WERI-Rb-1 (cell line): ENCODE measurements around the gene SIRT4.

ENCODE experiments used
- DNase-seq: peaks from one replicate; pipeline ENCODE4 v3.0.0-alpha.2; 2020
- H3K27ac ChIP-seq: fragments of 250-450 bp; sonication (Bioruptor Pico); 2 replicates; pipeline ENCODE4 v1.5.1; 2020; ENCODE audit warnings: mild to moderate bottlenecking, moderate library complexity
- H3K27me3 ChIP-seq: fragments of 250-450 bp; sonication (Bioruptor Pico); 2 replicates; pipeline ENCODE4 v1.5.1; 2021; ENCODE audit warnings: mild to moderate bottlenecking, low read depth, moderate library complexity; ENCODE audit not compliant: insufficient read depth, severe bottlenecking
- H3K36me3 ChIP-seq: fragments of 250-450 bp; sonication (Bioruptor Pico); 2 replicates; pipeline ENCODE4 v1.5.1; 2020; ENCODE audit warnings: mild to moderate bottlenecking, moderate library complexity
- H3K4me3 ChIP-seq: 2 replicates; pipeline ENCODE4 v1.5.1; 2011; ENCODE audit warnings: low read depth, mild to moderate bottlenecking, control low read depth, low read length
- H3K9me3 ChIP-seq: fragments of 250-450 bp; sonication (Bioruptor Pico); 2 replicates; pipeline ENCODE4 v1.5.1; 2021; ENCODE audit warnings: mild to moderate bottlenecking, moderate library complexity; ENCODE audit not compliant: severe bottlenecking
- TF ChIP-seq, protein P1 (sequence below): IDR thresholded peaks from 2 replicates; pipeline ENCODE4 v1.5.1; 2011; ENCODE audit warnings: low read depth, mild to moderate bottlenecking, control low read depth, inconsistent platforms, low read length

SIRT4 gene

DNA sequence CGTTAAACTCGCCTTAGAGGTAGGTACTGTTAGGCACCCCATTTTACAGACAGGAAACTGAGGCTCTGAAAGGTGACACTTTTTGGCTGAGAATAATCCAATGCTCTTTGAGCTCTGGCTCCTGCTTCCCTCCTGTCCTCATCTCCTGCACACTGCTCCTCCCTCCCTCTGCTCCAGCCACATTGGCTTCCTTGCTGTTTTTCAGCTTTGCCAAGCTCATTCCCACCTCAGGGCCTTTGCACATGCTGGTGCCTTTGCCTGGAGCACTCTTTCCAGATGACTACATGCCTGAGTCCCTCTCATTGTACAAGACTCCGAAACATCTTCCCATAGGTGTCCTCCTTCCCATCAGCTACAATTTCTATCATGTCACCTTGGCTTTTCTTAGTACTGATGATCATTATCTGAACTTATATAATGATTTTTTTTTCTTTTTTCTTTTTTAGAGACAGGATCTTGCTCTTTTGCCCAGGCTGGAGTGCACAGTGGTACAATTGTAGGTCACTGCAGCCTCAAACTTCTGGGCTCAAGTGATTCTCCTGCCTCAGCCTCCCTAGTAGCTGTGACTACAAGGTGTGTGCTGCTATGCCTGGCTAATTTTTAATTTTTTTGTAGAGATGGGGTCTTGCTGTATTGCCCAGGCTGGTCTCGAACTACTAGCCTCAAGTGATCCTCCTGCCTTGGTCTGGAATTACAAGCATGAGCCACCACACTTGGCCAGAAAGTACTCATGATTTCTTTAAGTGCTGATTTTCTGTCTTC, 51.6 kb downstream of the SIRT4 start:
- Histone ChIP-seq H3K9me3 (no peaks in the 10 kb centered on the region), H3K4me3 (no peak overlapping the region), H3K36me3 (peaks cover 90% of the 10 kb centered on the region), H3K27me3 (no peaks in the 10 kb centered on the region), H3K27ac (no peak overlapping the region)
- TF ChIP-seq, protein P1, sequence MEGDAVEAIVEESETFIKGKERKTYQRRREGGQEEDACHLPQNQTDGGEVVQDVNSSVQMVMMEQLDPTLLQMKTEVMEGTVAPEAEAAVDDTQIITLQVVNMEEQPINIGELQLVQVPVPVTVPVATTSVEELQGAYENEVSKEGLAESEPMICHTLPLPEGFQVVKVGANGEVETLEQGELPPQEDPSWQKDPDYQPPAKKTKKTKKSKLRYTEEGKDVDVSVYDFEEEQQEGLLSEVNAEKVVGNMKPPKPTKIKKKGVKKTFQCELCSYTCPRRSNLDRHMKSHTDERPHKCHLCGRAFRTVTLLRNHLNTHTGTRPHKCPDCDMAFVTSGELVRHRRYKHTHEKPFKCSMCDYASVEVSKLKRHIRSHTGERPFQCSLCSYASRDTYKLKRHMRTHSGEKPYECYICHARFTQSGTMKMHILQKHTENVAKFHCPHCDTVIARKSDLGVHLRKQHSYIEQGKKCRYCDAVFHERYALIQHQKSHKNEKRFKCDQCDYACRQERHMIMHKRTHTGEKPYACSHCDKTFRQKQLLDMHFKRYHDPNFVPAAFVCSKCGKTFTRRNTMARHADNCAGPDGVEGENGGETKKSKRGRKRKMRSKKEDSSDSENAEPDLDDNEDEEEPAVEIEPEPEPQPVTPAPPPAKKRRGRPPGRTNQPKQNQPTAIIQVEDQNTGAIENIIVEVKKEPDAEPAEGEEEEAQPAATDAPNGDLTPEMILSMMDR, result no peak
- no peak for DNase-seq

DNA sequence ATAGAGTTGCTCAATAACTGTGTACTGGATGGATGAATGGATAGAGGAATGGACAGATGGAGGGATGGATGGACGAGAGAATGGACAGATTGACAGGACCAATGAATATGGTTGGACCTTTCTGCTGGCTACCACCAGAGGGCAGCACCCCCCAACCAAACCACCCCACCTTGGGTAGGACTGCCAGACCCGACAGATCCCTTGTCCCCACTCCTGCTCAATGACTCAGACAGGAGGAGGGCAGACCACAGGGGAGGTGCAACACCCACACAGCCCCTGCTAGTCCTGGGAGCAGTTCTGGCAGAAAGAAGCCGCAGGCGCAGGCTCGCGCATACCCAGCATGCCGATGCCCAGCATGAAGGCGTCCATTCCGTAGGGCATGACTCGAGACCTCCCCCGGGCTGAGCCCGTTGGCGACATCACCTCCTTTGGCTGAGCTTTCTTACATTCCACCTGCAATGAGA, 54.5 kb downstream of the SIRT4 start:
- DNase-seq, result peak; percentile 89
- TF ChIP-seq, protein P1, result peak; percentile 90
- H3K9me3 ChIP-seq, result no peaks in the 10 kb centered on the region
- peak overlapping the region; percentile 5; the same call in 1 of the 2 replicates for H3K27ac ChIP-seq
- H3K4me3 ChIP-seq, result no peak overlapping the region
- H3K36me3 ChIP-seq, result peaks cover 91% of the 10 kb centered on the region
- H3K27me3 ChIP-seq, result no peaks in the 10 kb centered on the region

DNA sequence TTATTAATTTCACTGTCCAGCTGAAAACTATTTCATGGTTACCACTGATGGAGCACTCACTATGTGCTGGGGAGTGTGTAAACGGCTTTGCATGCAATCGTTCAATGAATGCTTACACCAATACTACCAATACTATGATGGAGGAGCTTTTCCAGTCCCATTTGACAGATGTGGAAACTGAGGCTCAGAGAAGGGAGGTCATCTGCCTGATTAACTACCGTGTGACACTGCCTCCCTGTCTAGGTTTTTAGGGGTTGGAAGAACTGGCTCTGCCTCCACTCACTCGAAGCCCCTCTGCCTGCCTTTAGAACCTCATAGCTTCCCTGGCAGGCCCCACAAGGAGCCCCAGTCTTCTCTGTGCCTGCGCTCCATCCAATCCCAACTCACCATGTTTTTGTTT, 55.0 kb downstream of the SIRT4 start:
- no peaks in the 10 kb centered on the region for H3K9me3 ChIP-seq
- H3K27me3 ChIP-seq, result no peaks in the 10 kb centered on the region
- TF ChIP-seq, protein P1, result no peak
- H3K4me3 ChIP-seq, result no peak overlapping the region
- no peak for DNase-seq
- peaks cover 90% of the 10 kb centered on the region for H3K36me3 ChIP-seq
- H3K27ac ChIP-seq, result peak overlapping the region; percentile 5; the same call in 1 of the 2 replicates

DNA sequence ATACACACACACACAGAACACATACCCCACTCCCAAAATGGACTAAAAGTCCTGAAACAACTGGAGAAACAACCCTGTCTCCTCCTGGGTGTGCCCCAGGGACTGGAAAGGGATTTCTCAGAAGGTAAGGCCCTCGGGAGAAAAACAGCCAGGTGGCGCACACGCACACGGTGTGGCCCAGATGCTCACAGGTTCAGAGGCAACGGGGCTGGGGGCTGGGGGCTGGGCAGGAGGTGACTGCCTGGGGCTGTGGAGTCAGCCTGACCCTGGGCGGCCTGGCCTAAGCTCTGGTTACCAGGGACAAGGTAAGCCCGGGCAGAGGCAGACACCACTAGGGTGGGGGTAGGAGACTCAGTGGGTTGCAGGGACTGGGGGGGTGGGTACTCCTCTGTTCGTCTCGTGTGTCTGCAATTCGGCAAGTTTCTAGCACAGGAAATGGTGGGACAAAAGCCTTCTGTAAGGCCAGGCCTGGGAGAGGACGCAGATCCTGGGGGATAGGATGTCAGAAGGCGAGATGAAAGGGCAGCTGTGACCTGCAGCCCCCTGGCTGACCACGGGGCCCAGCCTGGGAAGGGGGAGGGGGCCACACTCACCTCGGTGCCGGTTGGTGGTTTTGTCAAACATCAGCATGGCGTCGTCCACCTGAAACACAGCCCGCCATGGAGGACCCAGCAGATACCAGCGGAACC, 56.4 kb downstream of the SIRT4 start:
- TF ChIP-seq, protein P1, result peak; percentile 65
- H3K9me3 ChIP-seq, result no peaks in the 10 kb centered on the region
- no peaks in the 10 kb centered on the region for H3K27me3 ChIP-seq
- H3K4me3 ChIP-seq, result no peak overlapping the region
- peaks cover 90% of the 10 kb centered on the region for H3K36me3 ChIP-seq
- peak overlapping the region; percentile 100 for H3K27ac ChIP-seq
- DNase-seq, result peak; percentile 93

DNA sequence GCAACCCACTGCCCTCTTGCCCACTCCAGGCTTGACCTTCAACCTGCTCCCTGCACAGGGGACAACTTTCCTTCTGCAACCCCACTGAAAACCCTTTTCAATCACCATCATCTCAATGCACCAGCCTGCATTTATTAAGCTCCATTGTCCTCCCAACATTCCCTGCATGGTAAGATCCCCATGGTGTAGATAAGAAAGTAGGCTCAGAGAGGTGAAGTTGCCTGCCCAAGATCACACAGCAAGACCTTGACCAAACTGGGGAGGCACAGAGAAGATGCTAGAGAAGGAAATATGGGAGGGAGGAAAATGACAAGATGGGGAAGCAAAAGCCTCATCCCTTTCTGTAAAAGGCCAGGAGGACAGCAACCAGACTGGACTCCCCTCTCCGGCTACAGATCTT, 57.0 kb downstream of the SIRT4 start:
- Histone ChIP-seq H3K27me3 (no peaks in the 10 kb centered on the region), H3K4me3 (no peak overlapping the region), H3K36me3 (peaks cover 90% of the 10 kb centered on the region), H3K9me3 (no peaks in the 10 kb centered on the region), H3K27ac (peak overlapping the region; percentile 100)
- TF ChIP-seq, protein P1, result no peak
- no peak for DNase-seq
